ENCODE measurements around the gene SARDH. TPM values are rescaled to one million over a fixed set of nuclear protein-coding genes. Genes with fewer than 3 reads are reported as not detected.

SARDH gene, protein sequence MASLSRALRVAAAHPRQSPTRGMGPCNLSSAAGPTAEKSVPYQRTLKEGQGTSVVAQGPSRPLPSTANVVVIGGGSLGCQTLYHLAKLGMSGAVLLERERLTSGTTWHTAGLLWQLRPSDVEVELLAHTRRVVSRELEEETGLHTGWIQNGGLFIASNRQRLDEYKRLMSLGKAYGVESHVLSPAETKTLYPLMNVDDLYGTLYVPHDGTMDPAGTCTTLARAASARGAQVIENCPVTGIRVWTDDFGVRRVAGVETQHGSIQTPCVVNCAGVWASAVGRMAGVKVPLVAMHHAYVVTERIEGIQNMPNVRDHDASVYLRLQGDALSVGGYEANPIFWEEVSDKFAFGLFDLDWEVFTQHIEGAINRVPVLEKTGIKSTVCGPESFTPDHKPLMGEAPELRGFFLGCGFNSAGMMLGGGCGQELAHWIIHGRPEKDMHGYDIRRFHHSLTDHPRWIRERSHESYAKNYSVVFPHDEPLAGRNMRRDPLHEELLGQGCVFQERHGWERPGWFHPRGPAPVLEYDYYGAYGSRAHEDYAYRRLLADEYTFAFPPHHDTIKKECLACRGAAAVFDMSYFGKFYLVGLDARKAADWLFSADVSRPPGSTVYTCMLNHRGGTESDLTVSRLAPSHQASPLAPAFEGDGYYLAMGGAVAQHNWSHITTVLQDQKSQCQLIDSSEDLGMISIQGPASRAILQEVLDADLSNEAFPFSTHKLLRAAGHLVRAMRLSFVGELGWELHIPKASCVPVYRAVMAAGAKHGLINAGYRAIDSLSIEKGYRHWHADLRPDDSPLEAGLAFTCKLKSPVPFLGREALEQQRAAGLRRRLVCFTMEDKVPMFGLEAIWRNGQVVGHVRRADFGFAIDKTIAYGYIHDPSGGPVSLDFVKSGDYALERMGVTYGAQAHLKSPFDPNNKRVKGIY
- 1 to 10 TPM in 2 of 3 donors, under 1 TPM in 1; 0.16 to 2.0 (median 1.0) TPM for total RNA-seq

DNA sequence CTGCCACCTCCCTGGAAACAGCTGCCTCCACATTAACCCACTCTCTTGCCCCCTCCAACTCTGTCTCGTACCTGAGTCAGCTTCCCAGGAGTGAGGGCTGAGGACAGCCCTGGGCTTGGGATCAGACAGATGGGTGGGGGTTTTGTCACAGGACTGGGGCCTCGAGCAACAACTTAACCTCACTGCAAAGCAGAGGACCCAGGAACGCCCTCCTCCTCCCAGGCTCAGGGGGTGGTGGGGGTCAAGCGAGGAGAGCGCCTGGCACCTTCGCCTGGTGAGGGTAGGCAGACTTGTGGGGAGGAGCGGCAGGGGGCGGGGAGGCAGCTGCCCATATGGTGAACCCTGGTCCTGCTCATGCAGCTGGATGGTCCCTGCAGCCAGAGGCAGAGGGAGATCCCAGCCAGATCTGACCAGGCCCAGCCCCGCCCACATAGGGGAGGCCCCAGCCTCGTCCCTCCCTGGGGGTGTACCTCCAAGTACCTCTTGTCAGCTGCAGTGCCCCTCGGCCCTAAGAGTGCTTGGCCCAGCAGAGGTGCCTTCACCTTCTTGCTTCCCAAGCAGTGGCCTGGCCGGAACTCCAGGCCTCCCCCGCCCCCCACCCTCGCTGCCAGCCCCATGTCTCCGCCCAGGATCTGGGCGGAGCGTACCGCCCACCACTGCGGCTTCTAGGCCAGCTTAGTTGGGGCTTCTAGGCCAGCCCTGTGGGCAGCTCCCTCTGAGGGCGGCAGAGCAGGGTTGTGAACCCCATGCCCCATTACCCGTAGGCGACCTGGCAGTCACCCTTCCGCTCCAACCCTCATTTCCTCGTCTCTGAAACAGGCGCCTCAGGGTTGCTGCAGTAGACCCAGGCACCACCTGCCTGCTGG lies at the start of gene SARDH:
Gene SARDH (minus strand): TSS at position 579 of the 866 bp plus-strand sequence. CDS start 4,179 bp downstream, outside the sequence.
- no peak for DNase-seq (ENCODE audit: low spot score in 2 of 2)
- peaks cover 0 to 7% of the 10 kb centered on the region in 2 donors for H3K4me1 ChIP-seq
- intact Hi-C loops (cut with DNase I; ENCODE audit: low total_unique reads), result no loop called here
- no peaks in the 10 kb centered on the region for H3K9me3 ChIP-seq
- TF ChIP-seq, protein P1, sequence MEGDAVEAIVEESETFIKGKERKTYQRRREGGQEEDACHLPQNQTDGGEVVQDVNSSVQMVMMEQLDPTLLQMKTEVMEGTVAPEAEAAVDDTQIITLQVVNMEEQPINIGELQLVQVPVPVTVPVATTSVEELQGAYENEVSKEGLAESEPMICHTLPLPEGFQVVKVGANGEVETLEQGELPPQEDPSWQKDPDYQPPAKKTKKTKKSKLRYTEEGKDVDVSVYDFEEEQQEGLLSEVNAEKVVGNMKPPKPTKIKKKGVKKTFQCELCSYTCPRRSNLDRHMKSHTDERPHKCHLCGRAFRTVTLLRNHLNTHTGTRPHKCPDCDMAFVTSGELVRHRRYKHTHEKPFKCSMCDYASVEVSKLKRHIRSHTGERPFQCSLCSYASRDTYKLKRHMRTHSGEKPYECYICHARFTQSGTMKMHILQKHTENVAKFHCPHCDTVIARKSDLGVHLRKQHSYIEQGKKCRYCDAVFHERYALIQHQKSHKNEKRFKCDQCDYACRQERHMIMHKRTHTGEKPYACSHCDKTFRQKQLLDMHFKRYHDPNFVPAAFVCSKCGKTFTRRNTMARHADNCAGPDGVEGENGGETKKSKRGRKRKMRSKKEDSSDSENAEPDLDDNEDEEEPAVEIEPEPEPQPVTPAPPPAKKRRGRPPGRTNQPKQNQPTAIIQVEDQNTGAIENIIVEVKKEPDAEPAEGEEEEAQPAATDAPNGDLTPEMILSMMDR (IDR thresholded peaks at IDR 0.05), result no peak
- TF ChIP-seq POLR2A (IDR thresholded peaks at IDR 0.05) (no peak), POLR2AphosphoS5 (IDR thresholded peaks at IDR 0.05) (no peak)
- no peaks in the 10 kb centered on the region for H3K27me3 ChIP-seq
- H3K36me3 ChIP-seq, result no peaks in the 10 kb centered on the region
- peak within 1 kb of the TSS; percentile 22 to 66 (median 48) for H3K4me3 ChIP-seq
- H3K27ac ChIP-seq, result no peak within 1 kb of the TSS

DNA sequence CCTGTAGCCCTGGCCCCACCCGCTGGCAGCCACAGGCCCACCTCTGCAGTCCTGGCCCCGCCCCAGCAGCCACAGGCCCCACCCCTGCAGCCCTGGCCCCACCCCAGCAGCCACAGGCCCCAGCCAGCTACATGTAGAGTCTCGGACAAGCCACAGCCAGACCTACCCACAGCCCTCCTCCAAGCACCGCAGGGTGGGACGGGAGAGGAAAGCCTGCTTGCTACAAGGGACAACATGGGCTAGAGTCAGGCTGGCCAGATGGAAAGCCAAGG lies 49.5 kb upstream of the SARDH start:
- Histone ChIP-seq H3K4me1 (no peaks in the 10 kb centered on the region), H3K9me3 (no peaks in the 10 kb centered on the region), H3K27me3 (no peaks in the 10 kb centered on the region), H3K36me3 (no peaks in the 10 kb centered on the region), H3K27ac (no peak overlapping the region), H3K4me3 (no peak overlapping the region)
- TF ChIP-seq, protein P1 (IDR thresholded peaks at IDR 0.05), result no peak
- no peak for TF ChIP-seq POLR2A (IDR thresholded peaks at IDR 0.05)
- TF ChIP-seq POLR2AphosphoS5 (IDR thresholded peaks at IDR 0.05), result no peak
- no peak for DNase-seq (ENCODE audit: low spot score in 2 of 2)
- intact Hi-C loops (cut with DNase I; ENCODE audit: low total_unique reads), result no loop called here

DNA sequence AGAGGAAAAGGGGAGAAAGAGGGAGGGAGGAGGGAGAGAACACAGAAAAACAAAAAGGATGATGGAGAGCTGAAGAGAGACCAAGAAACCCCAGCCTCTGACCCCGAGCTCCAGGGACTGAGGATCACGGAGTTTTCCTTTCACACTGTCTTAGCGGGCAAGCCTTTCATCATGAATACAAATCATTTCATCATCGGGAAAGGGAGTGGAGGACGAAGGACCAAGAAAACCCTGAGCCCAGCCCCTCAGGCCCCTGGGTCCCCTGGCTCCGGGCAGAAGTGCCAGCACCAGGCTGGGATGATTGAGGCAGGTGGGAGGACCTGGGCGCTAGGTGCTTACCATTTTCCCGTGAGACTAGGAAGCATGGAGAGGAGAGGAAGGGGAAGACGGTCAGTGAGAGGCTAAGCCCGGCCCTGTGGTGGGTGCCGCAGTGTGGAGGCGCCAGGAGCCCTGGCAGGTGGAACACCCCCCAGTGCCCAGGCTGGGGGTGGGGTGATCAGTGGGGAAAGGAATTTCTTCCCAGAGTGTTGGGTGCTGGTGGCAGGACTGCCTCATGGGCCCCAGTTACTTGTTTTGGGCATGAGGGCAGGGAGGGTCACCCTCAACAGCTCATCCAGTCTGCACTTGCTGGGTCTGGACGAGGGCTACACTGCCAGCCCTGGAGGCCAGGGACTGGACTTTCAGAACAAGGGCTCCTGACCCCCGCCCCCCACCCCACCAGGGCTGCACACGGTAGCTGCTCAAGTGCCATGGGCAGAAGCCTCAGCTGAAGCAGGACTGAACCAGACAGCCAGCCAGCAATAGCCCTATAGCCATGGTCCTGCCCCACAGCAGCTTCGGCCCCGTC lies 49.0 kb upstream of the SARDH start:
- Histone ChIP-seq H3K27me3 (no peaks in the 10 kb centered on the region), H3K36me3 (no peaks in the 10 kb centered on the region), H3K27ac (no peak overlapping the region), H3K4me1 (no peaks in the 10 kb centered on the region), H3K9me3 (no peaks in the 10 kb centered on the region), H3K4me3 (no peak overlapping the region)
- no peak for DNase-seq (ENCODE audit: low spot score in 2 of 2)
- no peak for TF ChIP-seq POLR2AphosphoS5 (IDR thresholded peaks at IDR 0.05)
- no peak for TF ChIP-seq POLR2A (IDR thresholded peaks at IDR 0.05)
- TF ChIP-seq, protein P1 (IDR thresholded peaks at IDR 0.05), result no peak
- intact Hi-C loops (cut with DNase I; ENCODE audit: low total_unique reads), result no loop called here

DNA sequence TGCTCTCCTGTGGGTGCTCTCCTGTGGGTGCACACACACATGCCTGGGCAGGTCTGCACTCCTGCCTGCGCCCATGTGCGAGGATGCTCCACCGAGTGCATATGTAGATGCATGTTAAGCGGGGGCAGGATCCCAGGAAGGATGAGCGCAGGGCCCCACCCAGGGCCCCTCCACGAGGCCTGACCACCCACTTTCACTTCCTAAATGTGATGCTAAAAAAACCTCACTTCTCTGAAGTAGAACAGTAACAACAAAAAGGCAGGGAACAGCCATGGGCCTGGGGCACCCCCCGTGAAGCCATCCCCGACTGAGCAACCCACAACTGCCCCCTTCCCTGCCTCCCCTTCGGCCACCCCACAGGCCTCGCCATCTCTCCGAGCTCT lies 48.2 kb upstream of the SARDH start:
- TF ChIP-seq POLR2AphosphoS5 (IDR thresholded peaks at IDR 0.05), result no peak
- TF ChIP-seq POLR2A (IDR thresholded peaks at IDR 0.05), result no peak
- TF ChIP-seq, protein P1 (IDR thresholded peaks at IDR 0.05), result no peak

More for the DNA sequence above, 48.2 kb upstream of the SARDH start:
- Histone ChIP-seq H3K27me3 (no peaks in the 10 kb centered on the region), H3K4me1 (no peaks in the 10 kb centered on the region), H3K36me3 (no peaks in the 10 kb centered on the region), H3K4me3 (no peak overlapping the region), H3K27ac (no peak overlapping the region), H3K9me3 (no peaks in the 10 kb centered on the region)
- no peak for DNase-seq (ENCODE audit: low spot score in 2 of 2)
- intact Hi-C loops (cut with DNase I; ENCODE audit: low total_unique reads), result no loop called here

Measured in breast epithelium (tissue), 4 donors.